HG03469 (cell line): ENCODE measurements around the gene FBXW4.
"Not testable (repeated sequence)": the region's sequence is repeated elsewhere in the genome, so short reads cannot be mapped to it uniquely, and the experiment has no call there.

Source experiments
- ATAC-seq: cut with Tn5 transposase; IDR thresholded peaks from one replicate; pipeline ENCODE4 v1.9.1; 2021; ENCODE audit warnings: mild to moderate bottlenecking, moderate library complexity, moderate number of reproducible peaks; ENCODE audit not compliant: unreplicated experiment

FBXW4 gene

DNA sequence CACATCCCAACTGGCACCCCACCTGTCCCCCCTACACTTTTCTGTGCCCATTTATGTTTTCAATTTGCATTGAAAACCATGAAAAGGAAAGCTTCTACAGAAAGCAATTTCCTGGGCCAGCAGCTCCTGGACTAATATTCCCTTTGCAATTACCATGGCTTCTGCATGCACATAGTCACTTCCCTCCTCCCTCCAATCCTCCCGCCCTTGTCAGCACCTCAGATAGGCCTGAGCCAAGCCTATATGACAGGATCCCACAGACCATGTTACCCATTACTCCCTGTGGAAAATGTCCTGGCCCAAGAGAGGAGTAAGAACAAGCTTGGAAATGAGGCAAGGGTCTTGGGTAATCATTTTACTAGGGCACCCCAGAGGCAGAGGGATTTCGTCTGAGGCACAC lies 38.1 kb downstream of the FBXW4 start:
- ATAC-seq = no peak

DNA sequence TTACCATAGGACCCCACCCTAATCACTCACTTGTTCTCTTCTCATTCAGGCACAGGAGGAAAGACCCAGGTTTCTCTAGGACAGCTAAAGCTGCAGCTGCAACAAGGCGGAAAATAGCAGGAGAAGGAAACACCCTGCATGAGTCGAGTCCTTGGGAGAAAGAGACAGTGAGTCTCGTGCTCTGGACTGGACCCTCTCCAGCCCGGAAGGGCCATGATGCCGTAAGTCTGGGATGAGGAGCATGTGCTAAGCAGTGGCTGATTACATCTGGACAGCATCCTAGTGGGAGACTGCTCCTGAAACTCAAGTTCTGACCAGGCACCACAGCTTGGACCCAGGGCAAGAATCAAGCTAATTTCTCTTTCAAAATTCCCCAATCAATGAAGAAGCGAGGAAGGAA lies 39.4 kb downstream of the FBXW4 start:
- ATAC-seq = no peak

DNA sequence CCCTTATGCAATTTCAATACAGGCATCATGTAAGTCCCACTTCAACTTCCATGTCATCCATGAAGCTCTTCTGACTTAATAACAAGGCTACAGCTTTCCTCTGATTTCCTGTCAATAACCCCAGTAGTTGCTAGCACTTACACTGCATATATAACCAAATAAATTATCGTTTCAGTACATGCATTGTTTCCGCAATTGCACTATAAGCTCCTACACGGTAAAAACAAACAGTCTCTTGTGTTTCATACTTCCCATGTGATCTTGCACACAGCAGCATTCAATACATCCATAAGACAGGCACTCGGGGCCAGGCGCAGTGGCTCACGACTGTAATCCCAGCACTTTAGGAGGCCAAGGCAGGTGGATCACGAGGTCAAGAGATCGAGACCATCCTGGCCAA lies 41.4 kb downstream of the FBXW4 start:
- no peak for ATAC-seq

DNA sequence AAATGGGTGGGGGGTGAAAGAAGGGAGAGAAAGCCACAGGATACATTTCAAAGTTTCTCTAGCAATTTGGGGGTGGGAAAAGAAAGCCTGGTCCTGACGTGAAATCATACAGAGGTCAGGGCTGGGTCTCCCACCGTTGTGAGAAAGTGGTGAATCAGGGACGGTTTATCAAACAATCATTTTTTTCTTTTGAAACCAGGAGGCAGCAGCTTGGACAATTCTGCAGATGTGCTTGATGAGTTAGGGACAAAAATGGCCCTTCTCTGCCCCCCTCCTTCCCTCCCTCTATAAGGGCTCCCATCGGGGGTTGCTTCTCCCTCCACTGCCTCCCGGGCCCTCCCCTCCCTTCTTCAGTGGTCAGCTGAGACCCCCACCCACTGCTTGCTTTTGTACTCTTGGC lies 43.6 kb downstream of the FBXW4 start:
- ATAC-seq = no peak

DNA sequence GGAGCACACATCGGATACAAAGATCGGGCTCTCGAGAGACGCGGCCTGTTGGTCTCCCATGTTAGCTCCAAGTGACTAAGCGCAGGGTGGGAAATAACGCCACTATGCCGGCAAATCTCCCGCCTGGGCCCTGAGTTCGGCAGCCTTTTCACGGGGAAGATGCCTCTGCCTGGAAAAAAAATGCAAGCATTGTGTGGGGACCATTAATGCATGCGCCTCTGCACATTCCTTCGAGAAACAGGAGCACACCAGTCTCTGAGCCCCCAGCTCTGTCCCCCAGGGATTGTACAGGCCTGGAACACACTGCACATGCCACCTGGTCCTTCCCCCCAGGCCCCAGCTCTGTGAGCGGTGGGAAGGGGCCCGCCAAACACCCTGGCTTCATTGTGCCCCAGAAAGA lies 44.1 kb downstream of the FBXW4 start:
- no peak for ATAC-seq

DNA sequence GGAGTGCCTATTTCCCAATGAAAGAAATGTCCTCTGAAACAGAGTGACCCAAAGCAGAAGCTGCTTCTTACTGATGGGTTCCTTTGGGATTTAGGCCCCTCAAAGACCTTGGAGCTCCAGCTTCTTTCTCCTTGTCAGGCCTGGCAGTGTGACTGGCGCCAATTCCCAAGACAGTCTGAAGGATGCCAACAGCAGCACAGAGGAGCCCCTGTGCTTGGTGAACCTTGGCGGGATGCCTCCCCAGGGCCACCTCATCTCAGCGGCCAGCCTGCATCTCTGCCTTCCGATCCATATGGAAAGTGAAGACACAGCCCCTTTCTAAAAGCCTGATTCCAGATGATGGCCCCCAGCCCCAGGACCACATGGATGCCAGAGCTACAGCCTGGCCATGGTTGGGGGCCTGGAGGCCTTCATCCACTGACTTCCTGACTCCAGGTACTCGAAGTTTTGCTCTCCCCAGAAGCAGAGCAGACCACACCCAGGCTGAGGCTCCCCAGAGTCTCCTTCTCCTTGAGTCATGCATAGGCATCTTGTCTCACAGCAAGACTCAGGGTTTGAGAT lies 45.4 kb downstream of the FBXW4 start:
- no peak for ATAC-seq

DNA sequence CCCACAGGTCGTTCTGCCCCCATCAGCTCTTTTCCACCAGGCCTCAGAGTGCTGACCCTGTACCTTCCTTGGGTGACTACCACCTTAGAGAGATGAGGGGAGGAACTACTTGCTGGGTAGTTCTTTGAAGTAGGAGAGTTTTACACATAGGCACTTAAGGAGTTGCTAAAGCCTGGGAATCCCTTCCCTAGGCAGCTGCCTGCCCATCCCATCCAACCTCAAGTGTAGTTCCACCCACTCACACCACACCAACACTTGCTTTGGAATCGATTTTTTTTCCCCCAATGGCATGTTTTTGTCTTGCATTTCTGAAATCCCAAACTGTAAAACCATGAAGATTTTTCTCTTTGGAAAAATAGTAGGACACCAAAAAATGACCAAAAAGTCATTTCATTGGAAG lies 47.7 kb downstream of the FBXW4 start:
- ATAC-seq = no peak

DNA sequence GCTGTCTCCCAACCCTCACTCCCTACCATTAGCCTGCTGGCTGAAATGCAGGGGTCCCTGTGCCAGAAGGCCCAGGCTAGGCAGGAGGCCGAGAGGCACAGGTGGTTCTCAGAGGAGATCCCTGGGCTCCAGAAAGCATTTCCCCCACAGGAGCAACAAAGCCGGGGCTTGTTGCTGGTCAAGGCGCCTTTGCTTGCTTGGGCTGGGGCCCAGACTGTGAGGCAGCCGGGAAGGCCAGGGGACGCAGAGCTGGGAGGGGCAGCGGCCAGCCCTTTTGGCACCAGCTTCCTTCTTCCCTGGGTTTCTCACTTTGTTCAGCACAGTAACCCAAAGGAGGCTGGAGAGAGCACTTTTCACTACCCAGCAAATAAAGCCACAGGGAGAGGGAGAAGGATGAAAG lies 48.6 kb downstream of the FBXW4 start:
- ATAC-seq = no peak

DNA sequence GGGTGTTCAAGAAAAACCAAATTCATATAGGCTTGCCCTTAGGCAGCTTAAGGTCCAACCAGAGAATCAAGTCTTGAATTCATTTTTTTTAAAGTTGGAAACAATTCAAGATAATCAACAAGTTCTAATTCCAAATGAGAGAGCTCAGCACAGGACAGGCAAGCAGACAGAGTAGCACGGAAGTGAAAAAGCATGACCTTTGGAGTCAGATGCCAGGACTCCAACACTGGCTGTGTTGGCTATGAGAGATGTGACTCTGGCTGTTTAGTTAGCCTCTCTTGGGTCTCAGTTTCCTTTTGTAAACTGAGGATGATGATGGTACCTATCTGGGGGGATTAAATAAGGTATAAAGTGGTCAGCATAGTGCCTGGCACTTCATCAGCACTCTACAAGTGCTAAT lies 49.3 kb downstream of the FBXW4 start:
- ATAC-seq = no peak

DNA sequence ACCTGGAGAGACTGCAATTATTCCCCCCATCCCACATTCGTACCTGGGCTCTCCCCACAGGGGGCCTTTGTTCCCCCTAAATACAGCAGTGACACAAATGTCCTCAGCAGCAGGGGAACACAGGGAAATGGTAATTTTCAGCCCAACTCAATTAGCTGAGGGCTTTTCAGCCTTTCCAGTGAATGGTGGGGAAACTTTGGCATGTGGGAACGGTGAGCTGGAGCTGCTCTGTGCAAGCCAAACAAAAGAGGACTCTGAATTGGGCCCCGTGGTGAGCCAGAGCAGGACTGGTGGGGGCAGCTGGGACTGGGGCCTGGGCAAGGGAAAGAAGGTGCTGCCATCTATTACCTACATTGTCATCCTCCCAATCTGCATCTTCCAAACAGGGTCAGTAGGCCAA lies 51.0 kb downstream of the FBXW4 start:
- no peak for ATAC-seq

DNA sequence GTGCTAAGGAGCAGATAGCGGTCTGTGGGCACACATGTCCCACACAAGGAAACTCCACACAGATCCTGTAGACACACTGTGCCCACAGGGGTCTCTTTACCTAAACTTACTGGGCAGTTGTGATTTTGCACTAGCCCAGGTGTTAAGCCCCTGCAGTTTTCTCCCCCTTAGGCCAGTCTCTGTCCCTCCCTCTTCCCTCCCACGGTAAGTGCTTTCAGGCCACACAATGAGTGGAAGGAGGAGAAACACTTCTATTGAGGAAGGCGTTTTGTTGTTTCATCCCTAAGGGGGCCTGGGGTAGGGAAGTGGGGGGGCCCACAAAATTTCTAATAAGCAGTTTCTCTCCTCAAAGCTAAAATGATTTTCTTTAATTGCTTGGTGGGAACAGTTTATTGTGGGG lies 51.4 kb downstream of the FBXW4 start:
- ATAC-seq = no peak

DNA sequence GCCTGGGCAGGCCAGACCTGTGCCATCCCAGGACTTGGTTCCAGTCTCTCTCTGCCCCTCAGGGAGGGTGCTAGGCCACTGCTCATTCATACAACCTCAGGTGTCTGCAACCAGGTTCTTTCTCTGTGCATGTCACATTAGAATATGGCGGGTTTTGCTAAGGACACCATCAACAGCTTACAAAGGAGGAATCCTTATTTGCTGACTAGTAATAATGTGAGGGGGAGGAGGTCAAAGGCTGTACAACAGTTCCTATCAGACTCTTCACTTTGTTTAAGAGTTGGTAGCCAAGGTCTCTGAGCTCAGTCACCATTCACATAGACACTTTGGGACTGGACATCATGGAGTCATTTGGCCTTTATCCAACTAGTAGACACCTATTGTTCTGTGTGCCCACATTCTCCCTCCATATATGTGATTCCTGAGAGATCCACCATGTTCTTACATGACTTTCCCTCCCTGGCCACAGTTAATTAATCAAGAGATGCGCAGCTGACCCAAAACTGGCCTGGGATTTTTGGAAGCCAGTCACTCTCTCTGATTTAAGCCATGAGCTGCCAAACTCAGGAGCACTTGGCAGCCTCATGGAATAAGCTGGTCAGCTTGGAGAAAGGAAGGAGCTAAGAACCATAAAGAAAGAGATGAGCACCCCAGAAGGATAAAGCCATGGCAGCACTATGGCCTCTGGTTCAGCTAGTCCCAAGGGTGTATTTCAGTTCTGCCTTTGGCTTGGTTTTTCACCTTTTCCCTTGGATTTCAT lies 55.6 kb downstream of the FBXW4 start:
- no peak for ATAC-seq

DNA sequence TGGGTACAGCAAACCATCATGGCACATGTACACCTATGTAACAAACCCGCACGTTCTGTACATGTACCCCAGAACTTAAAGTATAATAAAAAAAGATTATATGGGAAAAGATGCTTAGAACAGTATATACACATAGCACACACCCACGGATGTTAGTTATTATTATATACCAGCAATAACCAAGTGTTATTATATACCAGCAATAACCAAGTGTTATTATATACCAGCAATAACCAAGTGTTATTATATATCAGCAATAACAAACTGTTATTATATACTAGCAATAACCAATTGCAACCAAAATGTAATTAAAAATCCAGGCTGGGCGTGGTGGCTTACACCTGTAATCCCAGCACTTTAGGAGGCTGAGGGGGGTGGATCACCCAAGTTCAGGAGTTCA lies 61.5 kb downstream of the FBXW4 start:
- not testable (repeated sequence) for ATAC-seq

DNA sequence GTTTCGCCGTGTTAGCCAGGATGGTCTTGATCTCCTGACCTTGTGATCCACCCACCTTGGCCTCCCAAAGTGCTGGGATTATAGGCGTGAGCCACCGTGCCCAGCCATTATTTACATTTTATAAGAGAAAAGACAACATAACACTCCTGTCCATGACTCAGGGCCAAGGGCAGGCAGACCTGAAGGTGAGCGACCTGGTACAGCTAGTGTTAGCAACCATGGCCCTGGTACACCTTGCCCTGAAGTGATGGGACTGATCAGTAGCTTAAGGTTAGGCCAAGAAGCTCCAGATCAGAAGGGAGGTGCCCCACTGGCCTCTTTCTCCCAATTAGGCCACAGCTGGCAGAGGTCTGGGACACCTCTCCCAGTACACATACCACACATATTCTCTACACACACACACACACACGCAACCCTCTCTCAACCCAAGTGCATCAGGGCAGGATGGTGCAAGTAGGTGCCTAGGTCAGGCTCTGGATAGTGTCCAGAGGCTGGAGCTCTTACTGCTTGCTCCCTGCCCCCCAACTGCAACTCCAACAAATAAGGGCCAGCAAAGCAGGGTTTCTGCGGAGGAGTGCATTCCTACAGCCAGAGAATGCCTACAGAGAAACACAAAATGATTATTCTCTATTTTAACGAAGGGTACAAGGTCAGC lies 63.0 kb downstream of the FBXW4 start:
- no peak for ATAC-seq

DNA sequence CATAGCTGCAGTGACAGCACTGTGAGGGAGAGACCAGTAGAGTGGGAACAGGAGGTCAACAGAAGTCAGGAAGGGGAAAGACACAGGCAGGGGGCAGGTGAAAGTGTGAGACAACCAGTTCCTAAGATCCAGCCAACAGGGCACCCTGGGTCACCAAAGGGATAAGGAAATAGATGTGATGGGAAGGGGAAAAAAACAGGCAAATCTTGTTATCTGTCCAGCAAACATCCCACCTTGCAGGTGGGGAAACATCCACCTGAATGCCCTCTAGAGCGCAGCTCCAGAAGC lies 64.4 kb downstream of the FBXW4 start:
- no peak for ATAC-seq

DNA sequence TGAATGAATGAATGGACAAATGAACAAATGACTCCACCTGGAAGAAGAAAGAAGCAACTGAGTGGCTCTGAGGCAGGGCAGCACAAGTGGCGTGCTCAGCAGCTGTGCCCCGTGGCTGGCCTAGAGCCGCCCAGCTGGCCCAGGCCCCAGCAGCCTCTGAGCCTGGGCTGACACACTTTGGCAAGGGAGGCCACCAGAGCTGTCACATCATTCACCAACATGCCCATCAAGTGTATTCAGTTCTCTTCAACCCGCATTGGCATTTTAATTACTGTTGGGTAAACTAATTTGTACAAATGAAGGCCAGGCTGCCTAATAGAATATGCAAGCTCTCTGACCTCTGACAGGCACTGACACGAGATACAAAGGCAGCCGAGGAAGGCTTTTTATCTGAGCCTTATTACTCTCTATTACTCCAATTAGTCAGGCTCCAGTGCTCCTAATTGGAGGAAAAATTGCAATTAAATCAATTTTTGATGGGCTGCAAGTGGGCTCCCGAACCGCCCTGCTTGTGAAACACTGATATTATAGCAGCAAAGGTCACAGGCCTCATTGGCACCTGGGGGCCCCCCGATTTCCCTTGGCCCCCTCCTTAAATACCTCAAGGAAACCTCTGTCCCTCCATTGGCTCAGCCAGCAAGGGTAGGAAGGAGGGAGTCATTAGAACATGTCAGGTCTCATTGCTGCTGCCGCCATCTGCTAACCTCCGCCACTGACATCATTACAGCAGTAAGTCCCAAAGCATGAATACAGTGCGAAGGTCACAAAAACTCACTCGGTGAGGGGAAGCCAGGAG lies 64.9 kb downstream of the FBXW4 start:
- no peak for ATAC-seq

DNA sequence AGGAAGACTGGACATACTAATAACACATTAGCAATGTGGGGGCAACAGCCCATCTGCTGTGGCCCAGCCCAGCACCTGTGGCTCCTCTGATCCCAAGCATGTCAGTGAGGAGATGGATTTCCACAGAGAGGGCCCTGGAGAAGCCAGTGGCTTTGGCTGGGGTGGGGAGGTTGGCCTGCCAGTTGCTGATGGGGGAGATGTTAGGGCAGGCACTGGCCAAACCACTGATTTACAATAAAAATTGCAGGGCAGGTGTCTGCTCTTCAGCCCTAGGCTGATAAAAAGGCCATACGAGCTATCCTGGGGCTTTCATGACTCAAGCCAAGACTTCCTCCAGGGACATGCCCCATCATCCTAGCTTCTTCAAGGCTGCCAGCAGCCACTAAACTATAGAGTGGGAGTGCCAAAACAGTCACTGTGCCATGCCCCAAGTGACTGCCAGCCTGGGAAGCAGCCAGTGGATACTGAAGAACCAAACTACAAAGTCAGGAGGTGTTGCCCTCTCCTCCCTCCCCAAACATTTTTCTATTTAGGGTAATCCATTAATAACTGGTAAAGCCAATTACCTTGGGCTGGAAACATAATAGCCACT lies 69.1 kb downstream of the FBXW4 start:
- ATAC-seq = no peak

DNA sequence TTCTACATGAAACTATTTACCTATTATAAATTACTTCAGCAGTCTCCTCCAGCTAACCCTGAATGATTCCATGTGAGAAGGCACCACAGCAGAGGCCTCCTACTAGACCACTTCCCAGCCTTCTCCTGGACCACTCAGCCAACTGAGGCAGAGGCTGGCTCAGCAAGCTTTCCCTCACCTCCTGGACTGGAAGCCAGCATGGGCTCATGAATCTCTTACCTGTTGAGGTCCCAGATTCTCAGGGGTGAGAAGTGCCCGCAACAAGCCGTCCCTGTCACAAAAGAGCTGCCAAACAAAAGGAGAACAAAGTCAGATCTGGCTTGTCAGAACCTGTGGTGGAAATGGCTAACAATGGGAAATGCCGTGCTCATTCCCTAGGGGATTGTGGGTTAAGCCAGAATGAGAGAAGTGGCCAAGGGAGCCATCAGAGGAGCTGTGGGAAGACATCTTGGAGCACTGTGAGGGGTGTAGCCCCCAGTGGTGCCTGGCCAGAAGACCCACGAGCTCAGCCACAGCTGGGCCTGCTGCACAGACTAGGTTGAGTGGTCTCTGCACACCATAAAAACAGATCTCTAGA lies 70.4 kb downstream of the FBXW4 start:
- no peak for ATAC-seq

DNA sequence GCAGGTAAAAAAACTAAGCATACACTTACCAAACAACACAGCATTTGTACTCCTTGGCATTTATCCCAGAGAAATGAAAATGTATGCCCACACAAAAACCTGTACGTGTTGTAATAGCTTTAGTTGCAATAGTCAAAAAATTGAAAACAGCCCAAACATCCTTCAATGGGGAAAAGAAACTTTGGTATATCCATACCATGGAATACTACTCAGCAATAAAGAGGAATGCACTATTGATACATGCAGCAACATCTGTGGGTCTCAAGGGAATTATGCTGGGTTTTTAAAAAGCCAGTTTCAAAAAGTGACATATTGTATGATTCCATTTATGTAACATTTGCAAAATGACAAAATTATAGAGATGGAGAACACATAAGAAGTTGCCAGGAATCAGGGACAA lies 71.4 kb downstream of the FBXW4 start:
- no peak for ATAC-seq

DNA sequence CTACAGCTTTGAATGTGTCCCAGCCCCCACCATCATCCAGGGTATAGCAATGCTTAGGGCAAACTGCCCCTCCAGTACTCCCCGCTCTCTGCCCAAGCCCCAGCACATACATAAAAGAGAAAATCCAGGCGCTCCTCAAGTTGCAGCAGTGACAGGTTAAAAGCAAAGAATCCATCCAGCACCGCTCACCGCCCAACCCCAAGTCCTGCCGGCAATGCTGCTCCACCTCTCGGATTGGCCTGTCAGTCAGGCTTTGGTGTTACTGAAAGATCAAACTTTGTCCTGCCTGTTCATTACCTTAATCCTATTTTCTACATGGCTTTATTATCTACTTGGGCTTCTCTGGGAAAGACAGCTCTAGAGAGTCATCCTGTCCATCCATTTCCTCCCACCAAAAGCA lies 75.0 kb downstream of the FBXW4 start:
- no peak for ATAC-seq

DNA sequence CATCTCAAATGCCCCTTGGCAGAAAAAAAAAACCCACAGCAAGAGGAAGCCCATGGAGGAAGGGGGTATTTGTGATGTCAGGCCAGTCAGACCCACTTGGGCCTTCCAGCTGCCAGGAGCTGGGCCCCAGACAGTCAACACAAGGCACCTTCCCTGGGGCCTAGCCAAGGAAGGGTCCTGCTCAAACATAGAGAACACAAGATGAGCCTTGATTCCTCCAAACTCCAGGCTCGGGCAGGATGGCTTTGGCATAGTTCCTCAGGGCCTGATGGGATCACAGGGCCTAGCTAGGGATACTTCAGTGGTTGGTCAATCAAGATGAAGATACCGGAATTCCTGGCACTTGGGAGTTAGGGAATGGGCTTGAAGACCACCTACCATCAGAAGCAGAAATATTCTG lies 76.1 kb downstream of the FBXW4 start:
- ATAC-seq = no peak
